ENCODE results near the gene SLC16A4. TPM values are rescaled to one million over a fixed set of nuclear protein-coding genes. Genes with fewer than 3 reads are reported as not detected.

Gene SLC16A4
- total and polyA plus RNA-seq, 3 donors from 2014 or later = 5.8 to 17.4 (median 8.2) TPM

- intact Hi-C loops (cut with DNase I; ENCODE audit: low total_unique reads) = no loop called here
- peak overlapping the region in 1 of 2 donors; percentile 84 for H3K27ac ChIP-seq
- H3K4me3 ChIP-seq = no peak overlapping the region
- TF ChIP-seq POLR2A (IDR thresholded peaks at IDR 0.05) = no peak
- no peak for TF ChIP-seq CTCF (IDR thresholded peaks at IDR 0.05)
- no peaks in the 10 kb centered on the region for H3K9me3 ChIP-seq
- H3K4me1 ChIP-seq = peaks cover 21% of the 10 kb centered on the region
- H3K36me3 ChIP-seq (ENCODE audit: low read depth, missing control alignments) = no peaks in the 10 kb centered on the region
- 61% methylated on average over 3 of the region's 3 CpGs for WGBS, 2 donors
- DNase-seq = peak; percentile 30
- no peaks in the 10 kb centered on the region for H3K27me3 ChIP-seq
Measured at GRCh38 chr1:110434946-110435345, 44.1 kb upstream of the SLC16A4 start.

- no peak for DNase-seq
- Histone ChIP-seq H3K4me3 (no peak overlapping the region), H3K27ac (no peak overlapping the region), H3K27me3 (no peaks in the 10 kb centered on the region), H3K9me3 (no peaks in the 10 kb centered on the region), H3K36me3 (ENCODE audit: low read depth, missing control alignments) (no peaks in the 10 kb centered on the region), H3K4me1 (peaks cover 21% of the 10 kb centered on the region)
- 55 to 57% methylated on average over 3 of the region's 3 CpGs for WGBS, 2 donors
- intact Hi-C loops (cut with DNase I; ENCODE audit: low total_unique reads) = no loop called here
- no peak for TF ChIP-seq POLR2A (IDR thresholded peaks at IDR 0.05)
- TF ChIP-seq CTCF (IDR thresholded peaks at IDR 0.05) = no peak
Measured at GRCh38 chr1:110433803-110434202, 43.0 kb upstream of the SLC16A4 start.

GRCh38 chr1:110433213-110433612 lies 42.4 kb upstream of the SLC16A4 start:
- Histone ChIP-seq H3K9me3 (no peaks in the 10 kb centered on the region), H3K4me1 (peaks cover 21% of the 10 kb centered on the region), H3K27me3 (no peaks in the 10 kb centered on the region), H3K27ac (no peak overlapping the region), H3K4me3 (no peak overlapping the region), H3K36me3 (ENCODE audit: low read depth, missing control alignments) (no peaks in the 10 kb centered on the region)
- intact Hi-C loops (cut with DNase I; ENCODE audit: low total_unique reads) = no loop called here
- TF ChIP-seq CTCF (IDR thresholded peaks at IDR 0.05) (no peak), POLR2A (IDR thresholded peaks at IDR 0.05) (no peak)
- no peak for DNase-seq
- WGBS, 2 donors = 88 to 90% methylated on average over 2 of the region's 2 CpGs

DNA sequence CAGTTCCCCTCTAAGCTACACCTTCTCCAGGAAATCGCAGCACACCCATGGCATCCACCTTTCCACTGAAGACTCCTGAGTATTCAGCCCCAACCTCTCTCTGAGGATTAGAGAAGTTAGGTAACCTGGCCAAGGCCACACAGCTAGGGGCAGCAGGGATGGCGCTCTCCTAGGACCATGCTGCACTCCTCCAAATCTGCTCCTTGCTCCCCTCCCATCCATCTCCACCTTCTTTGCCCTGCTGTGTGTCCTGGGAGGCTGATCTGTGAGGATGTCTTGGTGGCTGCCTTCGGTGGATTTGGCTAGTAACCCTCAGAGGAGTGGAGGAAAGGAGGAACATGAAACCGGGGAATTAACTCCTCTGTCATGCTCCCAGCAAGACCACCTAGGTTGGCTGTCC lies 40.1 kb upstream of the SLC16A4 start:
- no peaks in the 10 kb centered on the region for H3K36me3 ChIP-seq (ENCODE audit: low read depth, missing control alignments)
- H3K27me3 ChIP-seq = no peaks in the 10 kb centered on the region
- H3K4me1 ChIP-seq = peaks cover 17% of the 10 kb centered on the region
- TF ChIP-seq CTCF (IDR thresholded peaks at IDR 0.05) (no peak), POLR2A (IDR thresholded peaks at IDR 0.05) (no peak)
- no peak overlapping the region for H3K27ac ChIP-seq
- WGBS, 2 donors = 85 to 89% methylated on average over 4 of the region's 4 CpGs
- H3K9me3 ChIP-seq = no peaks in the 10 kb centered on the region
- H3K4me3 ChIP-seq = no peak overlapping the region
- intact Hi-C loops (cut with DNase I; ENCODE audit: low total_unique reads) = no loop called here
- no peak for DNase-seq

DNA sequence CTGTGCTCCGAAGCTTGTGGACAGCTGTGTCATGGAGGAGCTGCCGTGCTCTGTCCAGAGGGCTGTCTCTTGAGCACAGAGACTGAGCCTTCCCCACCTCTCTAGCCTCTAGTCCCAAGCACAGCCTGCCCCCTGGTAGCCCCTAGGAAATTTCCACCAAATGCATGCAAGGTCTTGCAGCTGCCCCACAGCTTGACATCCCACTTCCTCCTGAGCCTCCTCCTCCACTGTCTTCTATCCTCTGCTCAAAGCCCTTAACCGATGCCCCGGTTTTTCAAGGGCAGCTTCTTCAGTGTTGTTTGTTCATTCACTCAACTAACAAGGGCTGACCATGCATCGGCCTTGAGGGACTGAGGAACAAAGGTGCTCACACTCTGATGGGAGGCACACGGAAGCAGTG lies 39.5 kb upstream of the SLC16A4 start:
- Histone ChIP-seq H3K4me3 (no peak overlapping the region), H3K9me3 (no peaks in the 10 kb centered on the region), H3K27ac (no peak overlapping the region), H3K36me3 (ENCODE audit: low read depth, missing control alignments) (no peaks in the 10 kb centered on the region), H3K4me1 (peaks cover 22% of the 10 kb centered on the region), H3K27me3 (no peaks in the 10 kb centered on the region)
- TF ChIP-seq CTCF (IDR thresholded peaks at IDR 0.05) (no peak), POLR2A (IDR thresholded peaks at IDR 0.05) (no peak)
- DNase-seq = no peak
- intact Hi-C loops (cut with DNase I; ENCODE audit: low total_unique reads) = no loop called here
- 67 to 71% methylated on average over 6 of the region's 6 CpGs for WGBS, 2 donors

All from testis (tissue), 3 donors.